ENCODE measurements around the gene GALNTL6.

DNA sequence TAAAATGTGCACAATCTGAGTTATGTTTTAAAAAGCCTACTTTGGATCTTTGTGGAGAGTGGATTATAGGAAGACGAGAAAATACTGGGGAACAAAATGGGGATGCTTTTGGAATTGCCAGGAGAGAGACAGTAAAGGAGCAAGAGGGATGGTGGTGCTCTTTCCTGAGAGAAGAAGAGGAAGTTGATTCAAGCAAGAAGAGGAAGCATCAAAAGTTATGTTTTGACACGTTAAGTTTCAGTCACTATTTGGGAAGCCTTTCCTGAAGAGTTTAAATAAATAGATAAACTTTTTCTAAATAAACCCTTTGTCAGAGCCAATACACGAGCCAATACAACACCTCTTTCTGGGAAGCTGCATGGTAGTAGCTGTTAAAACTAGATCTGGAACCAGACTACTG, 394.1 kb downstream of the GALNTL6 start:
- TF ChIP-seq, protein P1, sequence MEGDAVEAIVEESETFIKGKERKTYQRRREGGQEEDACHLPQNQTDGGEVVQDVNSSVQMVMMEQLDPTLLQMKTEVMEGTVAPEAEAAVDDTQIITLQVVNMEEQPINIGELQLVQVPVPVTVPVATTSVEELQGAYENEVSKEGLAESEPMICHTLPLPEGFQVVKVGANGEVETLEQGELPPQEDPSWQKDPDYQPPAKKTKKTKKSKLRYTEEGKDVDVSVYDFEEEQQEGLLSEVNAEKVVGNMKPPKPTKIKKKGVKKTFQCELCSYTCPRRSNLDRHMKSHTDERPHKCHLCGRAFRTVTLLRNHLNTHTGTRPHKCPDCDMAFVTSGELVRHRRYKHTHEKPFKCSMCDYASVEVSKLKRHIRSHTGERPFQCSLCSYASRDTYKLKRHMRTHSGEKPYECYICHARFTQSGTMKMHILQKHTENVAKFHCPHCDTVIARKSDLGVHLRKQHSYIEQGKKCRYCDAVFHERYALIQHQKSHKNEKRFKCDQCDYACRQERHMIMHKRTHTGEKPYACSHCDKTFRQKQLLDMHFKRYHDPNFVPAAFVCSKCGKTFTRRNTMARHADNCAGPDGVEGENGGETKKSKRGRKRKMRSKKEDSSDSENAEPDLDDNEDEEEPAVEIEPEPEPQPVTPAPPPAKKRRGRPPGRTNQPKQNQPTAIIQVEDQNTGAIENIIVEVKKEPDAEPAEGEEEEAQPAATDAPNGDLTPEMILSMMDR (IDR thresholded peaks at IDR 0.05), result no peak
- TF ChIP-seq POLR2A (IDR thresholded peaks at IDR 0.05), result no peak

All from testis (tissue), 2 donors.